Smooth muscle cell (in vitro differentiated cells): ENCODE results near the gene EVC2. TPM values are rescaled to one million over a fixed set of nuclear protein-coding genes. Genes with fewer than 3 reads are reported as not detected.

Experiments used
- DNase-seq: peaks from one replicate; lab custom pipeline; 2025; ENCODE audit not compliant: unreplicated experiment; lab: John Stamatoyannopoulos, UW
- H2AFZ ChIP-seq: fragments of 200-600 bp; sonication (generic); 2 replicates; pipeline ENCODE4 v1.6.0; 2016; ENCODE audit warnings: antibody characterized with exemption, low read depth, mild to moderate bottlenecking
- H3F3A ChIP-seq: fragments of 200-600 bp; sonication (generic); 2 replicates; pipeline ENCODE4 v1.6.0; 2017; ENCODE audit warnings: antibody characterized with exemption, low read depth
- H3K27ac ChIP-seq: fragments of 200-600 bp; sonication (generic); 2 replicates; pipeline ENCODE4 v1.5.1; 2016; ENCODE audit warnings: low read depth, mild to moderate bottlenecking
- H3K27me3 ChIP-seq: fragments of 200-600 bp; sonication (generic); 2 replicates; pipeline ENCODE4 v1.6.1; 2016; ENCODE audit warnings: low read depth, mild to moderate bottlenecking
- H3K36me3 ChIP-seq: fragments of 200-600 bp; sonication (generic); 2 replicates; pipeline ENCODE4 v1.5.1; 2016; ENCODE audit warnings: low read depth
- H3K4me1 ChIP-seq: fragments of 200-600 bp; sonication (generic); 2 replicates; pipeline ENCODE4 v1.5.1; 2016; ENCODE audit warnings: low read depth
- H3K4me2 ChIP-seq: fragments of 200-600 bp; sonication (generic); 2 replicates; pipeline ENCODE4 v1.6.0; 2016; ENCODE audit warnings: mild to moderate bottlenecking
- H3K4me3 ChIP-seq: fragments of 200-600 bp; sonication (generic); 2 replicates; pipeline ENCODE4 v1.5.1; 2016; ENCODE audit warnings: mild to moderate bottlenecking
- H3K79me2 ChIP-seq: fragments of 200-600 bp; sonication (generic); 2 replicates; pipeline ENCODE4 v1.6.0; 2016; ENCODE audit warnings: low read depth, mild to moderate bottlenecking
- H3K9ac ChIP-seq: fragments of 200-600 bp; sonication (generic); 2 replicates; pipeline ENCODE4 v1.6.0; 2016; ENCODE audit warnings: low read depth
- H3K9me3 ChIP-seq: fragments of 200-600 bp; sonication (generic); replicated peaks from 2 replicates; pipeline ENCODE4 v1.5.1; 2016; ENCODE audit warnings: low read depth
- H4K20me1 ChIP-seq: fragments of 200-600 bp; sonication (generic); 2 replicates; pipeline ENCODE4 v1.6.0; 2016; ENCODE audit warnings: low read depth
- WGBS: methylation state at CpG from one replicate; pipeline ENCODE4 v1.1.7; 2016; ENCODE audit warnings: low lambda C conversion rate; 5-methylcytosine and 5-hydroxymethylcytosine counted together
- polyA plus RNA-seq: library from polyadenylated mRNA; unstranded; fragments of >200 nt; fragmentation: Nextera tagmentation; extraction: Ambion mirVana; gene quantifications from 2 replicates; pipeline ENCODE4 v1.2.1, GENCODE V29; 2016
- total RNA-seq: library from RNA; depleted of rRNA; stranded (reverse); fragments of >200 nt; gene quantifications from 2 replicates; pipeline ENCODE4 v1.2.3, GENCODE V29; 2014
- TF ChIP-seq, protein P1 (sequence below): fragments of 200-600 bp; sonication (generic); IDR thresholded peaks from 2 replicates; pipeline ENCODE4 v1.5.1; 2017; ENCODE audit warnings: borderline replicate concordance, mild to moderate bottlenecking, antibody characterized with exemption; ENCODE audit not compliant: insufficient read depth, poor library complexity, severe bottlenecking

Gene EVC2
- total and polyA plus RNA-seq, 2 experiments from 2014 or later = 6.9 to 7.9 TPM

DNA sequence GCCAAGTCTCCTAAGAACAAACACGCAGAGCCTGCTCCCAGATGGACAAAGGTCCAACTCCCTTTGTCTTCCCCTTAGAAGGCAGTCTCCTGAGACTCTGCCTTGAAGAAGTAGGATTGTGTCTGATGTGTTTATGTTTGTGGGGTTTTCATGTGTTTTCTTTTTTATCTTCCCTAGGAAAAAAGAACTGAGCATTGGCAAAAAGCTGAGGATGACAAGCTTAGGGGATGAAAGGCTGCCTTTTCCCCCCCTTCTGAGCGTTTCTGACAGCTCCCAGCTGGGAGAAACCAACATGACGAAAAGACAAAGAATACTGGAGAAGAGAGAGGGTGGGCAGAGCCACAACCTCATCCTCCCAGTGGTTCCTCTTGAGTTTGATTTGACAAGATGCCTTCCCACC, 181.1 kb downstream of the EVC2 start:
- Histone ChIP-seq H3K27ac (no peak overlapping the region), H3K4me2 (no peak overlapping the region), H3K27me3 (no peaks in the 10 kb centered on the region), H3K79me2 (no peaks in the 10 kb centered on the region), H4K20me1 (no peaks in the 10 kb centered on the region), H2AFZ (no peak overlapping the region), H3K36me3 (no peaks in the 10 kb centered on the region), H3K9ac (no peak overlapping the region), H3K4me1 (peaks cover 6% of the 10 kb centered on the region), H3K4me3 (no peak overlapping the region), H3F3A (no peaks in the 10 kb centered on the region), H3K9me3 (no peaks in the 10 kb centered on the region)
- 84% methylated on average over 3 of the region's 3 CpGs for WGBS
- DNase-seq = no peak
- TF ChIP-seq, protein P1, sequence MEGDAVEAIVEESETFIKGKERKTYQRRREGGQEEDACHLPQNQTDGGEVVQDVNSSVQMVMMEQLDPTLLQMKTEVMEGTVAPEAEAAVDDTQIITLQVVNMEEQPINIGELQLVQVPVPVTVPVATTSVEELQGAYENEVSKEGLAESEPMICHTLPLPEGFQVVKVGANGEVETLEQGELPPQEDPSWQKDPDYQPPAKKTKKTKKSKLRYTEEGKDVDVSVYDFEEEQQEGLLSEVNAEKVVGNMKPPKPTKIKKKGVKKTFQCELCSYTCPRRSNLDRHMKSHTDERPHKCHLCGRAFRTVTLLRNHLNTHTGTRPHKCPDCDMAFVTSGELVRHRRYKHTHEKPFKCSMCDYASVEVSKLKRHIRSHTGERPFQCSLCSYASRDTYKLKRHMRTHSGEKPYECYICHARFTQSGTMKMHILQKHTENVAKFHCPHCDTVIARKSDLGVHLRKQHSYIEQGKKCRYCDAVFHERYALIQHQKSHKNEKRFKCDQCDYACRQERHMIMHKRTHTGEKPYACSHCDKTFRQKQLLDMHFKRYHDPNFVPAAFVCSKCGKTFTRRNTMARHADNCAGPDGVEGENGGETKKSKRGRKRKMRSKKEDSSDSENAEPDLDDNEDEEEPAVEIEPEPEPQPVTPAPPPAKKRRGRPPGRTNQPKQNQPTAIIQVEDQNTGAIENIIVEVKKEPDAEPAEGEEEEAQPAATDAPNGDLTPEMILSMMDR = no peak

DNA sequence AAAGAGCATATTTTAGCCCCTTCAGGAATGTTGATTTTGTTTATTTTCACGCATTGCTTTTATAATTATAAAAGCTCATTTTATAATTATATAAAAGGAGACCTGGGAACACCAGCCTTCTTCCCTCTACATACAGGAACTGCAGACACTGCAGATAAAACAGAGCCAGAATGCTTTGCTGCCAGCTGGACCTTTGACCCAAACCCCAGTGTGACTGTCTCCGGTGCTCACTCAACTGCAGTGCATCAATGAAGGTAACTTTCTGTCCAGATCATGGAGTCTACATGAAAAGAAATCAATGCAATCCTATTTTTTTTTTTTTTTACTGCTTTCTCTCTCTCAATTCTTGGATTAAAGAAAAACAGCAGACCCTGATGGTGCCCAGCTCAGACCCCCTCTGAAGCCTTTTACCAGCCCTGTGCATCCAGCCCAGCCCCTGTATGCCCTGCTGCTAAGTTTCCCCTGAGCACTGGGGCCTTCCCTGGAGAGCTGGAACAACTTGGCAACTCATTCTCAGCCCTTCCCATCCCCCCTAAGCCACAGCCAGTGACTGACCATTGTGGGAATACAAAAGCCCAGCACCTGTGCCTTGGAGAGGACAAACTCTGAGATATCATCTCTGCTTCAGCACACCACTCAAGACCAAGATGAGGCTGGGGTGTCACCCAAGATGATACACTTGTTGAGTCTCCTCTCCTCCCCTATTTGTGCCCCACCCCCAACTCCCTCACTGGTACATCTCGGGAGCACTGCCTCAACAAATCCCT, 182.1 kb downstream of the EVC2 start:
- TF ChIP-seq, protein P1 = no peak
- H4K20me1 ChIP-seq = no peaks in the 10 kb centered on the region
- no peak for DNase-seq
- H3K9me3 ChIP-seq = no peaks in the 10 kb centered on the region
- H2AFZ ChIP-seq = no peak overlapping the region
- no peak overlapping the region for H3K4me3 ChIP-seq
- no peak overlapping the region for H3K4me2 ChIP-seq
- H3K4me1 ChIP-seq = peaks cover 6% of the 10 kb centered on the region
- H3K27ac ChIP-seq = no peak overlapping the region
- 90% methylated on average over 3 of the region's 3 CpGs for WGBS
- no peaks in the 10 kb centered on the region for H3K79me2 ChIP-seq
- H3K36me3 ChIP-seq = no peaks in the 10 kb centered on the region
- no peaks in the 10 kb centered on the region for H3K27me3 ChIP-seq
- no peak overlapping the region for H3K9ac ChIP-seq
- H3F3A ChIP-seq = no peaks in the 10 kb centered on the region

DNA sequence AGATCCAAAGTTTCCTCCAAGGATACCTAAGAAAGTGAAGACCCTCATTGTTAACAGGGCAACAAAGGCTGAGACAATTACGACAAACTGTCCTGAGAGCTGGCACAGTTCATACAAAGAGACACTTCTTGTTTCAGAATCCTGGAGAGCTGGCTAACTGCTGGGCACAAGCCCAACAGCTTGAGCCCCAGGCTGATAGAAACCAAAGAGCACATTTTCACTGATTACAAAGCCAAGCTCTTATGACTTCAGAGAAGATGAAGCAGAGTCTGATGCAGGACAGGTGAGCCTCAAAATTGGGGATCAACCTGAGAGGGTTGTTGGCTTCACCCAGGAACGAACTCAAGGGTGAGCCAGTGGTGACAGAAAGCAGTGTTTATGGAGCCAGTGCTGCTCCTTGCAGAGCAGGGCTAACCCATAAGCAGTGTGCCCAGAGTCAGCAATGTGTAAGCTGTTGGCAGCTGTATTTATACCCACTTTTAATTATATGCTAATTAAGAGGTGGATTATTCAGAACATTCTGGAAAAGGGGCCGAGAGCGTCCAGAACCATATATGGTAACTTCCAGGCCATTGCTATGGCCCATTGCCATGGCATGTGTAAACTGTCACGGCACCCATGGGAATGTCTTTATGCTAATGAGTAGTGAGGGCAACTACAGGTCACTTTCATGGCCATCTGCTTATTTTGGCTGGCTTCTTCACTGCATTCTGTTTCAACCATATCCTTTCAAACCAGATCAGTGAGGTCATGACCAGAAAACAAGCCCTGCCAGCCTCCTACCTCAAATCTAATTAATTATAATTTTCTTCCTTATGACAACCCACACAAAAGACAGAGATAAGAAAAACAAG, 183.7 kb downstream of the EVC2 start:
- Histone ChIP-seq H4K20me1 (no peaks in the 10 kb centered on the region), H3K9ac (no peak overlapping the region), H3K27ac (no peak overlapping the region), H3K79me2 (no peaks in the 10 kb centered on the region), H3F3A (no peaks in the 10 kb centered on the region), H2AFZ (no peak overlapping the region), H3K36me3 (no peaks in the 10 kb centered on the region), H3K4me1 (peaks cover 6% of the 10 kb centered on the region), H3K4me2 (no peak overlapping the region), H3K27me3 (no peaks in the 10 kb centered on the region), H3K9me3 (no peaks in the 10 kb centered on the region), H3K4me3 (no peak overlapping the region)
- DNase-seq = no peak
- TF ChIP-seq, protein P1 = no peak
- 95% methylated on average over 5 of the region's 5 CpGs for whole genome bisulfite sequencing
